ENCODE measurements around the gene MEF2A.

The MEF2A gene

GRCh38 chr15:99741835-99742234 lies 176.1 kb downstream of the MEF2A start:
- intact Hi-C loops (cut with DNase I): no loop called here
- DNase-seq: peak in 1 of 10 donors; percentile 61

GRCh38 chr15:99744142-99744541 lies 178.4 kb downstream of the MEF2A start:
- peak in 1 of 10 donors; percentile 22 for DNase-seq
- intact Hi-C loops (cut with DNase I): no loop called here

GRCh38 chr15:99745370-99746086 lies 179.7 kb downstream of the MEF2A start:
- intact Hi-C loops (cut with DNase I): no loop called here

GRCh38 chr15:99749386-99749785 lies 183.6 kb downstream of the MEF2A start:
- DNase-seq: no peak
- intact Hi-C loops (cut with DNase I): no loop called here

More at GRCh38 chr15:99745370-99746086, 179.7 kb downstream of the MEF2A start:
- peak in 1 of 10 donors; percentile 43 for DNase-seq

- intact Hi-C loops (cut with DNase I): loop anchor here (10.0 kb wide), 1 partner anchor 46 kb away; no protein-coding TSS in a partner anchor
- peak in 1 of 10 donors; percentile 22 for DNase-seq
These were observed 184.5 kb downstream of the MEF2A start for GRCh38 chr15:99750326-99750725.

- DNase-seq: peak in 1 of 10 donors; percentile 18
- intact Hi-C loops (cut with DNase I): loop anchor here (10.0 kb wide), 1 partner anchor 48 kb away; no protein-coding TSS in a partner anchor
These were observed 186.8 kb downstream of the MEF2A start for GRCh38 chr15:99752556-99752955.

GRCh38 chr15:99753066-99753465 lies 187.3 kb downstream of the MEF2A start:
- intact Hi-C loops (cut with DNase I): loop anchor here (10.0 kb wide), 1 partner anchor 48 kb away; no protein-coding TSS in a partner anchor
- DNase-seq: no peak

GRCh38 chr15:99755692-99756409 lies 190.1 kb downstream of the MEF2A start:
- DNase-seq: peak in 6 of 10 donors; percentile 23 to 90 (median 50)
- intact Hi-C loops (cut with DNase I): loop anchor here (10.0 kb wide), 1 partner anchor 51 kb away; no protein-coding TSS in a partner anchor

- intact Hi-C loops (cut with DNase I): no loop called here
- no peak for DNase-seq
These were observed 196.5 kb downstream of the MEF2A start for GRCh38 chr15:99762288-99762687.

- DNase-seq: no peak
- intact Hi-C loops (cut with DNase I): no loop called here
These were observed 198.0 kb downstream of the MEF2A start for GRCh38 chr15:99763827-99764226.

- intact Hi-C loops (cut with DNase I): no loop called here
- no peak for DNase-seq
These were observed 198.7 kb downstream of the MEF2A start for GRCh38 chr15:99764522-99764921.
